AG04449 (cell line): ENCODE data around the gene SCGB1A1.

Source experiments
- CTCF ChIA-PET: fragments of 350-600 bp; formaldehyde crosslinking; extraction: SDS; loops from one replicate; lab custom pipeline; 2021; ENCODE audit warnings: antibody characterized with exemption; lab: Yijun Ruan, JAX
- POLR2A ChIA-PET: fragments of 400-600, 350-600 bp; formaldehyde crosslinking; extraction: SDS; loops from one replicate; lab custom pipeline; 2020; ENCODE audit warnings: antibody characterized with exemption, inconsistent platforms; lab: Yijun Ruan, JAX
- DNase-seq: peaks from one replicate; pipeline ENCODE4 v3.0.0-alpha.2; 2010; ENCODE audit warnings: low read depth, low spot score
- H3K4me3 ChIP-seq: 2 replicates; pipeline ENCODE4 v1.5.1; 2011; ENCODE audit warnings: low read depth, mild to moderate bottlenecking, control low read depth, low read length
- TF ChIP-seq, protein P1 (sequence below): IDR thresholded peaks from one replicate; pipeline ENCODE4 v1.5.1; 2011; ENCODE audit warnings: mild to moderate bottlenecking, moderate library complexity, low read length, control low read depth, inconsistent platforms; ENCODE audit not compliant: insufficient read depth; ENCODE audit errors: missing control alignments

The SCGB1A1 gene

DNA sequence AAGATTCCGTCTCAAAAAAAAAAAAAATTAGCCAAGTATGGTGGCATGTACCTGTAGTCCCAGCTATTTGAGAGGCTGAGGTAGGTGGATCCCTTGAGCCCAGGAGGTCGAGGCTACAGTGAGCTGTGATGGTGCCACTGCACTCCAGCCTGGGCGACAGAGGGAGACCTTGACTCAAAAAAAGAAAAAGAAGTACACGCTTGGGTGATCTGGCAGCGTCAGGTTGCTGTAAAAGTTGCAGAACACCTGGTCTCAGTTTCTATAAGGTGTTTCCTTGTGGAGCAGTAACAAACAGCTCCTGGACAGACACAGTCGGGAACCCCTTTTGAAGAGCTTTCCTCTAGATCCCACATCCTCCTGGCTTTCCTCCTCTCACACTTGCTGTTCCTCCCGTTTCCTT is 45.8 kb downstream of the SCGB1A1 start:
- no peak for DNase-seq
- TF ChIP-seq, protein P1, sequence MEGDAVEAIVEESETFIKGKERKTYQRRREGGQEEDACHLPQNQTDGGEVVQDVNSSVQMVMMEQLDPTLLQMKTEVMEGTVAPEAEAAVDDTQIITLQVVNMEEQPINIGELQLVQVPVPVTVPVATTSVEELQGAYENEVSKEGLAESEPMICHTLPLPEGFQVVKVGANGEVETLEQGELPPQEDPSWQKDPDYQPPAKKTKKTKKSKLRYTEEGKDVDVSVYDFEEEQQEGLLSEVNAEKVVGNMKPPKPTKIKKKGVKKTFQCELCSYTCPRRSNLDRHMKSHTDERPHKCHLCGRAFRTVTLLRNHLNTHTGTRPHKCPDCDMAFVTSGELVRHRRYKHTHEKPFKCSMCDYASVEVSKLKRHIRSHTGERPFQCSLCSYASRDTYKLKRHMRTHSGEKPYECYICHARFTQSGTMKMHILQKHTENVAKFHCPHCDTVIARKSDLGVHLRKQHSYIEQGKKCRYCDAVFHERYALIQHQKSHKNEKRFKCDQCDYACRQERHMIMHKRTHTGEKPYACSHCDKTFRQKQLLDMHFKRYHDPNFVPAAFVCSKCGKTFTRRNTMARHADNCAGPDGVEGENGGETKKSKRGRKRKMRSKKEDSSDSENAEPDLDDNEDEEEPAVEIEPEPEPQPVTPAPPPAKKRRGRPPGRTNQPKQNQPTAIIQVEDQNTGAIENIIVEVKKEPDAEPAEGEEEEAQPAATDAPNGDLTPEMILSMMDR, result no peak
- H3K4me3 ChIP-seq, result no peak overlapping the region
- ChIA-PET POLR2A (no interaction called here), CTCF (no interaction called here)

DNA sequence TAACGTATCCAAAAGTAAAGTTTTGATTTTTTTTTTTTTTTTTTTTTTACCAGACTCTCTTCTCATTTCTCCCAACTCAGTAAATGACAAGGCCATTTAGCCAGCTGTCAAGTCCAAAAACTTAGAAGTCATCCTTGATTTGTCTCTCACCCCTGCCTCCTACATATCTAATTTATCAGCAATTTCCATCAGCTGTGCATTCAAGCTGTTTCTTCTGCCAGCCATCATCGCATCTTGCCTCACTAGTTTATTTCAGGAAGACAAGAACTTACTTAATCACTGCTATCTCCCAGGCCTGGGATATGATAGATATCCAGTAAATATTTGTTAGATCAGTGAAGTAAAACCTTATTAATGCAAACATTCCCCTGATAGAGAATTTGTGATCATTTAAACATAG is 47.6 kb downstream of the SCGB1A1 start:
- no peak for DNase-seq
- POLR2A ChIA-PET, result no interaction called here
- CTCF ChIA-PET, result interaction anchor here (1.0 kb wide), 1 partner anchor 42 kb away, joined by 6 read pairs; no protein-coding TSS in a partner anchor
- TF ChIP-seq, protein P1, result no peak
- H3K4me3 ChIP-seq, result no peak overlapping the region

DNA sequence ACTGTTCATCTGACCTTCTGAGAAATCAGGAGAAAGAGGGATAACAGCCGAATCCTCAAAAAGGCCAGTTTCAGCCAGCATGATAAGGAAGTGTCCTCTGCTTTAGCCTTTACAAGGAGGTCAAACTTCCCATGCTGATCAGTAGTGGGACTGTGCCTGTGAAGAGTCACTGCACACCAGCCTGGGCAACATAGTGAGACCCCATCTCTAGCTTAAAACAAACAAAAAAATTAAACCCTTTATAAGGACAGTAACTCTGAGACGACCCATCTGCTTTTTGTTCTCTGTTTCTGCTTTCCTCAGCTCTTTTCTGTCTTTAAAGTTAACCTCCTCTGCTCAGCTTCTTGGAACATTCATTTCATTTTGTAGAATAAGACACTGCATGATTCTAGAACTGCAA is 49.7 kb downstream of the SCGB1A1 start:
- ChIA-PET CTCF (no interaction called here), POLR2A (no interaction called here)
- no peak overlapping the region for H3K4me3 ChIP-seq
- no peak for DNase-seq
- TF ChIP-seq, protein P1, result no peak

DNA sequence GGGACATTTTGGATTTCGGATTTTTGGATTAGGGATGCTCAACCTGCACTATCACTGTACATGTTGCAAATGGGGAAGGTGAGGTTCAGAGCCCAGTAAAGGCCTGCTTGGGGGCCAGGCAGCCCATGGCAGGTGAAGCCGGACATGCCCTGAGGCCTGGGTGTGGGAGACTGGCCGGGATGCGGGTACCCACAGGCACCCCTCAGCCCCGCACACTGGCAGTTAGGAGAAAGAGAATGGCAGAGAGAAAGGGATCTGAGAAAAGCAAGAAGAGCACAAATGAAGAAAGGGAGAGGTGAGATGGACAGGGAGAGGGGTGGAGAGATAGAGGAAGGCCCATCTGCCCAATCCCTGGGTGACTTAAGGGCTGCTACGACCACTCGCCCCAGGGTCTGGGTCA is 52.8 kb downstream of the SCGB1A1 start:
- ChIA-PET POLR2A (no interaction called here), CTCF (no interaction called here)
- TF ChIP-seq, protein P1, result no peak
- H3K4me3 ChIP-seq, result no peak overlapping the region
- no peak for DNase-seq

DNA sequence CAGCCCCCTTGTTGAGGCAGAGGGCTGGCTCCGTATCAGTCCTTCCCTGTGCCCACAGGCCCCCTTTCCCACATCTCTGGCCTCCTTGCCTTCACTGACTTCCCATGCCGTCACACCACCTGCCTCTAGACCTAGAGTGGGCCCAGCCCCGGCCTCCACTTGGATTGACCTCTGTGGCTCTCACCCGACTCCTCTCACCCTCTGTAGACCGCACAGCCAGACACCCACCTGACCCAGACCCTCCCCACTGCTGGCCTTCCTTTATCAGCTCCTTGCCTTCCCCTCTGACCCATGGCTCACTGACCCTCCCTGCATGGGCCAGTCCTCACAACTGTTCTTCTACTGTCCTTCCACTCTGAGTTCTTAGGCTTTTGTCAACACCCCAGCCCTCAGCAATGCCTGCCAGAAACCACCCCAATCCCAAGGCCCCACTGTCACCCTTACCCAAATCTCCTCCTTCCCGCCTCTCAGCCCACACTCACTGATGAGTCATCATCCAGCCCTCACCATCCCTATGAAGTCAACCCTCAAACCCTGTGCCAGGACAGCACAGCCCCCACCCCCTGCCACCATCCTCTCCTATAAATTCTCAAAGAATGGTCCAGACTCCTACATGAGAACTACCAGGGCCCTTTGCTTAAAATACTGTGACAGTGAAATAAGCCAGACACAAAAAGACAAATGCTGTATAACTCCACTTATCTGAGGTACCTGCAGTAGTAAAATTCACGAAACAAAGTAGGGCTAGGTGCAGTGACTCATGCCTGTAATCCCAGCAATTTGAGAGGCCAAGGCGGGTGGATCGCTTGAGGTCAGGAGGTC is 53.4 kb downstream of the SCGB1A1 start:
- no peak overlapping the region for H3K4me3 ChIP-seq
- ChIA-PET POLR2A (no interaction called here), CTCF (interaction anchor here (0.7 kb wide), 1 partner anchor 16 kb away, joined by 3 read pairs; no protein-coding TSS in a partner anchor)
- TF ChIP-seq, protein P1, result no peak
- DNase-seq, result no peak
